Rectal smooth muscle tissue (tissue), 1 donor: ENCODE data around the gene GNAI1.
A peak's percentile ranks its signal among the peaks of the same experiment; 100 is the strongest.

Source experiments
- H3K27ac ChIP-seq: one replicate; pipeline ENCODE4 v1.7.0; 2013; ENCODE audit warnings: low read depth, low read length, inconsistent platforms
- H3K27me3 ChIP-seq: one replicate; pipeline ENCODE4 v1.7.0; 2013; ENCODE audit warnings: low read length; ENCODE audit not compliant: control insufficient read depth, insufficient read depth
- H3K36me3 ChIP-seq: one replicate; pipeline ENCODE4 v1.7.0; 2013; ENCODE audit warnings: low read length; ENCODE audit not compliant: control insufficient read depth, insufficient read depth
- H3K4me1 ChIP-seq: one replicate; pipeline ENCODE4 v1.7.0; 2013; ENCODE audit warnings: low read length; ENCODE audit not compliant: control insufficient read depth, insufficient read depth
- H3K4me3 ChIP-seq: one replicate; pipeline ENCODE4 v1.7.0; 2013; ENCODE audit warnings: low read length
- H3K9ac ChIP-seq: one replicate; pipeline ENCODE4 v1.7.0; 2013; ENCODE audit warnings: low read length

GNAI1 gene

GRCh38 chr7:80134536-80135308, at the start of gene GNAI1:
Gene GNAI1 (plus strand): TSS chr7:80134831. CDS start chr7:80135161, 330 bp downstream.
- Histone ChIP-seq H3K4me1 (peaks cover 10% of the 10 kb centered on the region), H3K4me3 (peak within 1 kb of the TSS; percentile 85), H3K9ac (peak within 1 kb of the TSS; percentile 53), H3K36me3 (no peaks in the 10 kb centered on the region), H3K27me3 (no peaks in the 10 kb centered on the region), H3K27ac (peak within 1 kb of the TSS; percentile 90)

GRCh38 chr7:80087051-80087770, 47.4 kb upstream of the GNAI1 start:
- no peak overlapping the region for H3K9ac ChIP-seq
- no peaks in the 10 kb centered on the region for H3K27me3 ChIP-seq
- no peak overlapping the region for H3K4me3 ChIP-seq
- H3K27ac ChIP-seq, result no peak overlapping the region
- H3K36me3 ChIP-seq, result no peaks in the 10 kb centered on the region
- H3K4me1 ChIP-seq, result no peaks in the 10 kb centered on the region

GRCh38 chr7:80087771-80088170, 46.9 kb upstream of the GNAI1 start:
- no peak overlapping the region for H3K9ac ChIP-seq
- no peaks in the 10 kb centered on the region for H3K36me3 ChIP-seq
- no peak overlapping the region for H3K4me3 ChIP-seq
- no peaks in the 10 kb centered on the region for H3K4me1 ChIP-seq
- no peak overlapping the region for H3K27ac ChIP-seq
- no peaks in the 10 kb centered on the region for H3K27me3 ChIP-seq

GRCh38 chr7:80088705-80089104, 45.9 kb upstream of the GNAI1 start:
- H3K9ac ChIP-seq, result no peak overlapping the region
- H3K4me3 ChIP-seq, result no peak overlapping the region
- H3K27ac ChIP-seq, result no peak overlapping the region
- H3K27me3 ChIP-seq, result no peaks in the 10 kb centered on the region
- no peaks in the 10 kb centered on the region for H3K4me1 ChIP-seq
- no peaks in the 10 kb centered on the region for H3K36me3 ChIP-seq

- no peaks in the 10 kb centered on the region for H3K36me3 ChIP-seq
- no peak overlapping the region for H3K27ac ChIP-seq
- no peaks in the 10 kb centered on the region for H3K4me1 ChIP-seq
- no peak overlapping the region for H3K4me3 ChIP-seq
- no peak overlapping the region for H3K9ac ChIP-seq
- H3K27me3 ChIP-seq, result no peaks in the 10 kb centered on the region
Observed at GRCh38 chr7:80089366-80089765, 45.3 kb upstream of the GNAI1 start.

- H3K27me3 ChIP-seq, result no peaks in the 10 kb centered on the region
- no peak overlapping the region for H3K4me3 ChIP-seq
- H3K4me1 ChIP-seq, result no peaks in the 10 kb centered on the region
- H3K36me3 ChIP-seq, result no peaks in the 10 kb centered on the region
- no peak overlapping the region for H3K9ac ChIP-seq
- H3K27ac ChIP-seq, result no peak overlapping the region
Observed at GRCh38 chr7:80093349-80093748, 41.3 kb upstream of the GNAI1 start.

- no peak overlapping the region for H3K4me3 ChIP-seq
- H3K4me1 ChIP-seq, result no peaks in the 10 kb centered on the region
- H3K9ac ChIP-seq, result no peak overlapping the region
- no peak overlapping the region for H3K27ac ChIP-seq
- no peaks in the 10 kb centered on the region for H3K36me3 ChIP-seq
- no peaks in the 10 kb centered on the region for H3K27me3 ChIP-seq
Observed at GRCh38 chr7:80095545-80095944, 39.1 kb upstream of the GNAI1 start.

GRCh38 chr7:80097756-80098155, 36.9 kb upstream of the GNAI1 start:
- H3K4me1 ChIP-seq, result no peaks in the 10 kb centered on the region
- H3K36me3 ChIP-seq, result no peaks in the 10 kb centered on the region
- no peak overlapping the region for H3K9ac ChIP-seq

GRCh38 chr7:80098795-80099194, 35.8 kb upstream of the GNAI1 start:
- no peaks in the 10 kb centered on the region for H3K36me3 ChIP-seq
- H3K27ac ChIP-seq, result no peak overlapping the region
- no peak overlapping the region for H3K9ac ChIP-seq
- no peaks in the 10 kb centered on the region for H3K4me1 ChIP-seq
- H3K27me3 ChIP-seq, result no peaks in the 10 kb centered on the region
- H3K4me3 ChIP-seq, result no peak overlapping the region

More at GRCh38 chr7:80097756-80098155, 36.9 kb upstream of the GNAI1 start:
- Histone ChIP-seq H3K27me3 (no peaks in the 10 kb centered on the region), H3K27ac (no peak overlapping the region), H3K4me3 (no peak overlapping the region)

- H3K4me3 ChIP-seq, result no peak overlapping the region
- no peaks in the 10 kb centered on the region for H3K27me3 ChIP-seq
- no peak overlapping the region for H3K27ac ChIP-seq
- H3K4me1 ChIP-seq, result no peaks in the 10 kb centered on the region
- H3K36me3 ChIP-seq, result no peaks in the 10 kb centered on the region
- no peak overlapping the region for H3K9ac ChIP-seq
Observed at GRCh38 chr7:80100254-80100653, 34.4 kb upstream of the GNAI1 start.

- Histone ChIP-seq H3K36me3 (no peaks in the 10 kb centered on the region), H3K4me1 (no peaks in the 10 kb centered on the region), H3K9ac (no peak overlapping the region), H3K27ac (no peak overlapping the region), H3K4me3 (no peak overlapping the region), H3K27me3 (no peaks in the 10 kb centered on the region)
Observed at GRCh38 chr7:80105701-80106408, 28.8 kb upstream of the GNAI1 start.

- no peaks in the 10 kb centered on the region for H3K36me3 ChIP-seq
- no peak overlapping the region for H3K9ac ChIP-seq
- H3K4me1 ChIP-seq, result no peaks in the 10 kb centered on the region
- no peak overlapping the region for H3K4me3 ChIP-seq
- H3K27ac ChIP-seq, result no peak overlapping the region
- no peaks in the 10 kb centered on the region for H3K27me3 ChIP-seq
Observed at GRCh38 chr7:80106498-80107113, 28.0 kb upstream of the GNAI1 start.
